ENCODE measurements around the gene AKR7A2.

The AKR7A2 gene

GRCh38 chr1:19353596-19353995 lies 41.7 kb upstream of the AKR7A2 start:
- TF ChIP-seq OSR1 (CRISPR knock-in tag; IDR thresholded peaks at IDR 0.05) (no peak), CREB5 (CRISPR knock-in tag; IDR thresholded peaks at IDR 0.05; ENCODE audit: low read depth) (no peak), TOX (CRISPR knock-in tag; IDR thresholded peaks at IDR 0.05; ENCODE audit: borderline replicate concordance) (no peak), RARB (CRISPR knock-in tag; IDR thresholded peaks at IDR 0.05) (no peak), ZNF70 (CRISPR knock-in tag; IDR thresholded peaks at IDR 0.05) (no peak), ESRRG (CRISPR knock-in tag; IDR thresholded peaks at IDR 0.05) (no peak), ZNF565 (CRISPR knock-in tag; conservative IDR thresholded peaks at IDR 0.05; ENCODE audit: low read depth) (no peak), CSDC2 (CRISPR knock-in tag; IDR thresholded peaks at IDR 0.05) (no peak), ZFP30 (CRISPR knock-in tag; IDR thresholded peaks at IDR 0.05) (no peak), ZNF8 (CRISPR knock-in tag; IDR thresholded peaks at IDR 0.05) (no peak), ISL1 (CRISPR knock-in tag; IDR thresholded peaks at IDR 0.05) (no peak), SNAI2 (CRISPR knock-in tag; IDR thresholded peaks at IDR 0.05) (no peak), ZFP3 (CRISPR knock-in tag; IDR thresholded peaks at IDR 0.05) (no peak), ZC3H10 (CRISPR knock-in tag; IDR thresholded peaks at IDR 0.05) (no peak), TCF4 (CRISPR knock-in tag; IDR thresholded peaks at IDR 0.05; ENCODE audit: borderline replicate concordance) (no peak), PATZ1 (CRISPR knock-in tag; IDR thresholded peaks at IDR 0.05; ENCODE audit: borderline replicate concordance) (no peak), ARNTL (CRISPR knock-in tag; IDR thresholded peaks at IDR 0.05; ENCODE audit: borderline replicate concordance, low read depth) (no peak)
- TF ChIP-seq, protein P1, sequence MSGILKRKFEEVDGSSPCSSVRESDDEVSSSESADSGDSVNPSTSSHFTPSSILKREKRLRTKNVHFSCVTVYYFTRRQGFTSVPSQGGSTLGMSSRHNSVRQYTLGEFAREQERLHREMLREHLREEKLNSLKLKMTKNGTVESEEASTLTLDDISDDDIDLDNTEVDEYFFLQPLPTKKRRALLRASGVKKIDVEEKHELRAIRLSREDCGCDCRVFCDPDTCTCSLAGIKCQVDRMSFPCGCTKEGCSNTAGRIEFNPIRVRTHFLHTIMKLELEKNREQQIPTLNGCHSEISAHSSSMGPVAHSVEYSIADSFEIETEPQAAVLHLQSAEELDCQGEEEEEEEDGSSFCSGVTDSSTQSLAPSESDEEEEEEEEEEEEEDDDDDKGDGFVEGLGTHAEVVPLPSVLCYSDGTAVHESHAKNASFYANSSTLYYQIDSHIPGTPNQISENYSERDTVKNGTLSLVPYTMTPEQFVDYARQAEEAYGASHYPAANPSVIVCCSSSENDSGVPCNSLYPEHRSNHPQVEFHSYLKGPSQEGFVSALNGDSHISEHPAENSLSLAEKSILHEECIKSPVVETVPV (CRISPR knock-in tag; IDR thresholded peaks at IDR 0.05), result no peak
- TF ChIP-seq, protein P2, sequence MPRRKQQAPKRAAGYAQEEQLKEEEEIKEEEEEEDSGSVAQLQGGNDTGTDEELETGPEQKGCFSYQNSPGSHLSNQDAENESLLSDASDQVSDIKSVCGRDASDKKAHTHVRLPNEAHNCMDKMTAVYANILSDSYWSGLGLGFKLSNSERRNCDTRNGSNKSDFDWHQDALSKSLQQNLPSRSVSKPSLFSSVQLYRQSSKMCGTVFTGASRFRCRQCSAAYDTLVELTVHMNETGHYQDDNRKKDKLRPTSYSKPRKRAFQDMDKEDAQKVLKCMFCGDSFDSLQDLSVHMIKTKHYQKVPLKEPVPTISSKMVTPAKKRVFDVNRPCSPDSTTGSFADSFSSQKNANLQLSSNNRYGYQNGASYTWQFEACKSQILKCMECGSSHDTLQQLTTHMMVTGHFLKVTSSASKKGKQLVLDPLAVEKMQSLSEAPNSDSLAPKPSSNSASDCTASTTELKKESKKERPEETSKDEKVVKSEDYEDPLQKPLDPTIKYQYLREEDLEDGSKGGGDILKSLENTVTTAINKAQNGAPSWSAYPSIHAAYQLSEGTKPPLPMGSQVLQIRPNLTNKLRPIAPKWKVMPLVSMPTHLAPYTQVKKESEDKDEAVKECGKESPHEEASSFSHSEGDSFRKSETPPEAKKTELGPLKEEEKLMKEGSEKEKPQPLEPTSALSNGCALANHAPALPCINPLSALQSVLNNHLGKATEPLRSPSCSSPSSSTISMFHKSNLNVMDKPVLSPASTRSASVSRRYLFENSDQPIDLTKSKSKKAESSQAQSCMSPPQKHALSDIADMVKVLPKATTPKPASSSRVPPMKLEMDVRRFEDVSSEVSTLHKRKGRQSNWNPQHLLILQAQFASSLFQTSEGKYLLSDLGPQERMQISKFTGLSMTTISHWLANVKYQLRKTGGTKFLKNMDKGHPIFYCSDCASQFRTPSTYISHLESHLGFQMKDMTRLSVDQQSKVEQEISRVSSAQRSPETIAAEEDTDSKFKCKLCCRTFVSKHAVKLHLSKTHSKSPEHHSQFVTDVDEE (CRISPR knock-in tag; IDR thresholded peaks at IDR 0.05), result no peak
- no peak for ATAC-seq

- no peak for TF ChIP-seq ZNF70 (CRISPR knock-in tag; IDR thresholded peaks at IDR 0.05)
- no peak for TF ChIP-seq BACH2 (CRISPR knock-in tag; IDR thresholded peaks at IDR 0.05; ENCODE audit: borderline replicate concordance)
- ATAC-seq, result no peak
Observed at GRCh38 chr1:19352839-19353238, 40.9 kb upstream of the AKR7A2 start.

- TF ChIP-seq SNAI2 (CRISPR knock-in tag; IDR thresholded peaks at IDR 0.05), result no peak
Observed at GRCh38 chr1:19351873-19352272, 39.9 kb upstream of the AKR7A2 start.

GRCh38 chr1:19350566-19350965 lies 38.6 kb upstream of the AKR7A2 start:
- TF ChIP-seq GLIS3 (CRISPR knock-in tag; IDR thresholded peaks at IDR 0.05), result no peak
- TF ChIP-seq ISL1 (CRISPR knock-in tag; IDR thresholded peaks at IDR 0.05), result no peak
- TF ChIP-seq, protein P2 (CRISPR knock-in tag; IDR thresholded peaks at IDR 0.05), result no peak
- TF ChIP-seq ZNF8 (CRISPR knock-in tag; IDR thresholded peaks at IDR 0.05), result no peak
- no peak for TF ChIP-seq CSDC2 (CRISPR knock-in tag; IDR thresholded peaks at IDR 0.05)
- TF ChIP-seq CREB5 (CRISPR knock-in tag; IDR thresholded peaks at IDR 0.05; ENCODE audit: low read depth), result no peak
- TF ChIP-seq ZNF70 (CRISPR knock-in tag; IDR thresholded peaks at IDR 0.05), result no peak
- no peak for TF ChIP-seq POU6F1 (CRISPR knock-in tag; IDR thresholded peaks at IDR 0.05; ENCODE audit: borderline replicate concordance, low read depth)
- TF ChIP-seq TCF4 (CRISPR knock-in tag; IDR thresholded peaks at IDR 0.05; ENCODE audit: borderline replicate concordance), result no peak
- TF ChIP-seq RARB (CRISPR knock-in tag; IDR thresholded peaks at IDR 0.05), result no peak
- TF ChIP-seq OSR1 (CRISPR knock-in tag; IDR thresholded peaks at IDR 0.05), result no peak
- TF ChIP-seq TOX (CRISPR knock-in tag; IDR thresholded peaks at IDR 0.05; ENCODE audit: borderline replicate concordance), result no peak
- no peak for TF ChIP-seq SNAI2 (CRISPR knock-in tag; IDR thresholded peaks at IDR 0.05)
- TF ChIP-seq ZFP30 (CRISPR knock-in tag; IDR thresholded peaks at IDR 0.05), result no peak
- ATAC-seq, result no peak

More at GRCh38 chr1:19351873-19352272, 39.9 kb upstream of the AKR7A2 start:
- no peak for ATAC-seq

Data from SK-N-SH treated with all-trans-retinoic acid at 6 μM for 48 hours (cell line).